HCT116 (cell line): ENCODE data around the gene PCDHA7. TPM values are rescaled to one million over a fixed set of nuclear protein-coding genes. Genes with fewer than 3 reads are reported as not detected.

Experiments used
- ATAC-seq: fragments of 200-7000 bp; cut with Tn5 transposase; 2 replicates; pipeline ENCODE4 v1.9.1; 2020; ENCODE audit warnings: mild to moderate bottlenecking, moderate library complexity
- BruUV-seq: library from RNA; stranded (reverse); fragments of 400-500 nt; replicated peaks from 2 replicates; lab custom pipeline; 2021; lab: Mats Ljungman, UMichigan
- CTCF ChIA-PET: fragments of 300-600 bp; sonication (Branson Sonifier 250); formaldehyde crosslinking; loops from one replicate; lab custom pipeline; 2021; ENCODE audit warnings: antibody characterized with exemption; lab: Charles Lee
- POLR2A ChIA-PET: fragments of 300-600, 350-600 bp; sonication (Branson Sonifier 250); formaldehyde crosslinking; loops from one replicate; lab custom pipeline; 2021; ENCODE audit warnings: antibody characterized with exemption; lab: Charles Lee
- RAD21 ChIA-PET, 2 experiments: fragments of 300-600 bp; sonication (Branson Sonifier 250); formaldehyde crosslinking; loops; one replicate each; lab custom pipeline; 2023; ENCODE audit warnings: low total read pairs in 2 of 2; ENCODE audit not compliant: uncharacterized antibody in 2 of 2, unreplicated experiment in 2 of 2, low non-redundant PET in 1 of 2; lab: Charles Lee
- DNase-seq: peaks from one replicate; pipeline ENCODE4 v3.0.0-alpha.2; 2010; ENCODE audit warnings: low read depth, low spot score
- H2AFZ ChIP-seq: fragments of 200-600 bp; shearing (Covaris generic), sonication (generic); 2 replicates; pipeline ENCODE4 v1.6.1; 2017; ENCODE audit warnings: low read depth, mixed run types, mixed read lengths, antibody characterized with exemption, low read length; ENCODE audit not compliant: poor library complexity, severe bottlenecking
- H3K27ac ChIP-seq: 2 replicates; pipeline ENCODE4 v1.5.1; 2012; ENCODE audit warnings: low read depth, low read length
- H3K27me3 ChIP-seq: fragments of 200-600 bp; sonication (generic); 2 replicates; pipeline ENCODE4 v1.6.1; 2016; ENCODE audit warnings: mixed run types, low read length, mixed read lengths; ENCODE audit not compliant: insufficient read depth
- H3K36me3 ChIP-seq, 2 experiments: fragments of 200-500 bp in 1 of 2; fragments of 200-600 bp in 1 of 2; sonication (Bioruptor generic) in 1 of 2; sonication (generic) in 1 of 2; 2 replicates each; pipeline versions ENCODE4 v1.5.1 to v1.6.1; 2014 to 2016; ENCODE audit warnings: low read length in 2 of 2, inconsistent platforms in 1 of 2, mixed read lengths in 1 of 2, mixed run types in 1 of 2; ENCODE audit not compliant: insufficient read depth in 2 of 2, control insufficient read depth in 1 of 2
- H3K4me1 ChIP-seq, 2 experiments: fragments of 200-600 bp in 1 of 2; sonication (generic) in 1 of 2; 2 replicates each; pipeline versions ENCODE4 v1.5.1 to v1.6.1; 2012 to 2017; ENCODE audit warnings: low read length in 2 of 2, inconsistent platforms in 1 of 2, mild to moderate bottlenecking in 1 of 2, mixed read lengths in 1 of 2, mixed run types in 1 of 2, moderate library complexity in 1 of 2; ENCODE audit not compliant: insufficient read depth in 2 of 2, control insufficient read depth in 1 of 2
- H3K4me2 ChIP-seq: fragments of 200-600 bp; sonication (generic); 2 replicates; pipeline ENCODE4 v1.6.1; 2017; ENCODE audit warnings: mixed run types, low read length, mixed read lengths
- H3K4me3 ChIP-seq, 2 experiments: fragments of 200-600 bp in 1 of 2; sonication (generic) in 1 of 2; replicated peaks in 1 of 2; 2 replicates each; pipeline ENCODE4 v1.5.1; 2011 to 2016; ENCODE audit warnings: low read length in 2 of 2, control low read depth in 1 of 2, low read depth in 1 of 2, mild to moderate bottlenecking in 1 of 2, mixed read lengths in 1 of 2, mixed run types in 1 of 2
- H3K79me2 ChIP-seq: fragments of 200-600 bp; sonication (generic); 2 replicates; pipeline ENCODE4 v1.6.1; 2017; ENCODE audit warnings: mild to moderate bottlenecking, mixed run types, low read length, moderate library complexity, mixed read lengths; ENCODE audit not compliant: insufficient read depth
- H3K9ac ChIP-seq: fragments of 200-600 bp; sonication (generic); 2 replicates; pipeline ENCODE4 v1.6.1; 2016; ENCODE audit warnings: low read length, mixed read lengths
- H3K9me2 ChIP-seq: fragments of 200-600 bp; sonication (generic), shearing (Covaris generic); 2 replicates; pipeline ENCODE4 v1.6.1; 2017; ENCODE audit warnings: mixed run types, mild to moderate bottlenecking, moderate library complexity; ENCODE audit not compliant: insufficient read depth
- H3K9me3 ChIP-seq, 2 experiments: fragments of 200-500 bp in 1 of 2; fragments of 200-600 bp in 1 of 2; sonication (Bioruptor generic) in 1 of 2; sonication (generic) in 1 of 2; 2 replicates each; pipeline ENCODE4 v1.6.1; 2014 to 2017; ENCODE audit warnings: low read length in 2 of 2, mixed read lengths in 2 of 2, inconsistent platforms in 1 of 2, low read depth in 1 of 2, mild to moderate bottlenecking in 1 of 2, mixed run types in 1 of 2, moderate library complexity in 1 of 2; ENCODE audit not compliant: control insufficient read depth in 1 of 2, insufficient read depth in 1 of 2
- H4K20me1 ChIP-seq: fragments of 200-600 bp; sonication (generic), shearing (Covaris generic); 2 replicates; pipeline ENCODE4 v1.6.1; 2017; ENCODE audit warnings: mixed run types, mild to moderate bottlenecking, moderate library complexity; ENCODE audit not compliant: insufficient read depth
- CEBPB ChIP-seq: IDR thresholded peaks from 2 replicates; pipeline ENCODE4 v1.6.1; 2012; ENCODE audit warnings: low read depth
- EGR1 ChIP-seq: IDR thresholded peaks from 2 replicates; pipeline ENCODE4 v1.6.1; 2012; ENCODE audit warnings: low read depth
- ELF1 ChIP-seq: IDR thresholded peaks from 2 replicates; pipeline ENCODE4 v1.6.1; 2012; ENCODE audit warnings: low read depth, borderline replicate concordance
- POLR2A ChIP-seq: IDR thresholded peaks from 2 replicates; pipeline ENCODE4 v1.7.0; 2011; ENCODE audit warnings: borderline replicate concordance; ENCODE audit not compliant: insufficient read depth, insufficient read length; ENCODE audit errors: extremely low read depth
- RAD21 ChIP-seq: IDR thresholded peaks from 2 replicates; pipeline ENCODE4 v1.6.1; 2012; ENCODE audit warnings: low read depth, mild to moderate bottlenecking
- SIN3A ChIP-seq: IDR thresholded peaks from 2 replicates; pipeline ENCODE4 v1.6.1; 2012; ENCODE audit warnings: low read depth
- TCF7L2 ChIP-seq: IDR thresholded peaks from 2 replicates; pipeline ENCODE4 v1.7.0; 2011; ENCODE audit warnings: borderline replicate concordance, inconsistent platforms; ENCODE audit not compliant: insufficient read depth, insufficient read length; ENCODE audit errors: extremely low read depth
- YY1 ChIP-seq: IDR thresholded peaks from 2 replicates; pipeline ENCODE4 v1.6.1; 2011; ENCODE audit warnings: low read length, low read depth, moderate library complexity, mild to moderate bottlenecking; ENCODE audit not compliant: insufficient replicate concordance; ENCODE audit errors: extremely low read depth
- ZNF274 ChIP-seq: fragments of 200-500 bp; sonication (Bioruptor generic); IDR thresholded peaks from 2 replicates; pipeline ENCODE4 v1.6.1; 2014; ENCODE audit warnings: mild to moderate bottlenecking, low read depth, low read length, inconsistent platforms
- intact Hi-C: fragments of 100-400 bp; cut with micrococcal nuclease; formaldehyde crosslinking; loops from 2 replicates; pipeline ENCODE4 v1.10.0; 2022
- total RNA-seq: library from RNA; stranded (reverse); gene quantifications from one replicate; pipeline ENCODE4 v1.2.1, GENCODE V29; 2021; ENCODE audit not compliant: unreplicated experiment
- TF ChIP-seq, protein P1 (sequence below), 3 experiments: fragments of 200-600 bp in 1 of 3; sonication (generic) in 1 of 3; IDR thresholded peaks in 2 of 3; conservative IDR thresholded peaks in 1 of 3; 2 replicates each; pipeline ENCODE4 v1.5.1; 2012 to 2017; ENCODE audit warnings: low read depth in 2 of 3, low read length in 2 of 3, antibody characterized with exemption in 1 of 3, borderline replicate concordance in 1 of 3, control low read depth in 1 of 3, mild to moderate bottlenecking in 1 of 3, mixed read lengths in 1 of 3, mixed run types in 1 of 3, moderate library complexity in 1 of 3; ENCODE audit not compliant: insufficient read depth in 1 of 3
- TF ChIP-seq, protein P2 (sequence below): IDR thresholded peaks from 2 replicates; pipeline ENCODE4 v1.6.1; 2011; ENCODE audit warnings: mild to moderate bottlenecking, low read length, moderate library complexity; ENCODE audit not compliant: insufficient replicate concordance; ENCODE audit errors: extremely low read depth
- TF ChIP-seq, protein P3 (sequence below): IDR thresholded peaks from 2 replicates; pipeline ENCODE4 v1.6.1; 2012

Gene PCDHA7
- total RNA-seq, 1 experiment from 2014 or later, result not detected

DNA sequence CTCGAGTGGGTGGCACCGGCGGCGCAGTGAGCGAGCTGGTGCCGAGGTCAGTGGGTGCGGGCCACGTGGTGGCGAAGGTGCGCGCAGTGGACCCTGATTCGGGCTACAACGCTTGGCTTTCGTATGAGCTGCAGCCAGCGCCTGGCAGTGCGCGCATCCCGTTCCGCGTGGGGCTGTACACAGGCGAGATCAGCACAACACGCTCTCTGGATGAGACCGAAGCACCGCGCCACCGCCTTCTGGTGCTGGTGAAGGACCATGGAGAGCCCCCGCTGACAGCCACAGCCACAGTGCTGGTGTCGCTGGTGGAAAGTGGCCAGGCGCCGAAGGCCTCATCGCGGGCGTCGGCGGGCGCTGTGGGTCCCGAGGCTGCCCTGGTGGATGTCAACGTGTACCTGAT is 10.6 kb upstream of the PCDHA7 start:
- no peak overlapping the region for H3K9ac ChIP-seq
- H3K4me3 ChIP-seq, result no peak overlapping the region
- no peaks in the 10 kb centered on the region for H3K9me3 ChIP-seq
- RAD21 ChIA-PET, result no interaction called here
- H3K27ac ChIP-seq, result no peak overlapping the region
- H2AFZ ChIP-seq, result no peak overlapping the region
- H3K9me2 ChIP-seq, result no peaks in the 10 kb centered on the region; the same call in 1 of the 2 replicates
- POLR2A ChIA-PET, result no interaction called here
- no peaks in the 10 kb centered on the region for H3K27me3 ChIP-seq
- ATAC-seq, result no peak
- H3K4me1 ChIP-seq, result no peaks in the 10 kb centered on the region
- no peaks in the 10 kb centered on the region for H3K79me2 ChIP-seq
- H3K36me3 ChIP-seq, result no peaks in the 10 kb centered on the region; a peak in 1 of 4 replicates
- no peak overlapping the region for H3K4me2 ChIP-seq
- CTCF ChIA-PET, result no interaction called here
- intact Hi-C loops, result no loop called here
- TF ChIP-seq RAD21 (no peak), CEBPB (no peak), POLR2A (no peak), SIN3A (no peak), TCF7L2 (no peak), EGR1 (no peak), ZNF274 (no peak), ELF1 (no peak), YY1 (no peak)
- TF ChIP-seq, protein P1, sequence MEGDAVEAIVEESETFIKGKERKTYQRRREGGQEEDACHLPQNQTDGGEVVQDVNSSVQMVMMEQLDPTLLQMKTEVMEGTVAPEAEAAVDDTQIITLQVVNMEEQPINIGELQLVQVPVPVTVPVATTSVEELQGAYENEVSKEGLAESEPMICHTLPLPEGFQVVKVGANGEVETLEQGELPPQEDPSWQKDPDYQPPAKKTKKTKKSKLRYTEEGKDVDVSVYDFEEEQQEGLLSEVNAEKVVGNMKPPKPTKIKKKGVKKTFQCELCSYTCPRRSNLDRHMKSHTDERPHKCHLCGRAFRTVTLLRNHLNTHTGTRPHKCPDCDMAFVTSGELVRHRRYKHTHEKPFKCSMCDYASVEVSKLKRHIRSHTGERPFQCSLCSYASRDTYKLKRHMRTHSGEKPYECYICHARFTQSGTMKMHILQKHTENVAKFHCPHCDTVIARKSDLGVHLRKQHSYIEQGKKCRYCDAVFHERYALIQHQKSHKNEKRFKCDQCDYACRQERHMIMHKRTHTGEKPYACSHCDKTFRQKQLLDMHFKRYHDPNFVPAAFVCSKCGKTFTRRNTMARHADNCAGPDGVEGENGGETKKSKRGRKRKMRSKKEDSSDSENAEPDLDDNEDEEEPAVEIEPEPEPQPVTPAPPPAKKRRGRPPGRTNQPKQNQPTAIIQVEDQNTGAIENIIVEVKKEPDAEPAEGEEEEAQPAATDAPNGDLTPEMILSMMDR (IDR thresholded peaks at IDR 0.05 in 2 of 3, conservative IDR thresholded peaks at IDR 0.05 in 1 of 3; ENCODE audit: borderline replicate concordance in 1 of 3, insufficient read depth in 1 of 3, low read depth in 2 of 3, low read length in 2 of 3), result no peak
- TF ChIP-seq, protein P2, sequence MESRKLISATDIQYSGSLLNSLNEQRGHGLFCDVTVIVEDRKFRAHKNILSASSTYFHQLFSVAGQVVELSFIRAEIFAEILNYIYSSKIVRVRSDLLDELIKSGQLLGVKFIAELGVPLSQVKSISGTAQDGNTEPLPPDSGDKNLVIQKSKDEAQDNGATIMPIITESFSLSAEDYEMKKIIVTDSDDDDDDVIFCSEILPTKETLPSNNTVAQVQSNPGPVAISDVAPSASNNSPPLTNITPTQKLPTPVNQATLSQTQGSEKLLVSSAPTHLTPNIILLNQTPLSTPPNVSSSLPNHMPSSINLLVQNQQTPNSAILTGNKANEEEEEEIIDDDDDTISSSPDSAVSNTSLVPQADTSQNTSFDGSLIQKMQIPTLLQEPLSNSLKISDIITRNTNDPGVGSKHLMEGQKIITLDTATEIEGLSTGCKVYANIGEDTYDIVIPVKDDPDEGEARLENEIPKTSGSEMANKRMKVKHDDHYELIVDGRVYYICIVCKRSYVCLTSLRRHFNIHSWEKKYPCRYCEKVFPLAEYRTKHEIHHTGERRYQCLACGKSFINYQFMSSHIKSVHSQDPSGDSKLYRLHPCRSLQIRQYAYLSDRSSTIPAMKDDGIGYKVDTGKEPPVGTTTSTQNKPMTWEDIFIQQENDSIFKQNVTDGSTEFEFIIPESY, result no peak
- TF ChIP-seq, protein P3, sequence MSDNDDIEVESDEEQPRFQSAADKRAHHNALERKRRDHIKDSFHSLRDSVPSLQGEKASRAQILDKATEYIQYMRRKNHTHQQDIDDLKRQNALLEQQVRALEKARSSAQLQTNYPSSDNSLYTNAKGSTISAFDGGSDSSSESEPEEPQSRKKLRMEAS, result no peak
- H4K20me1 ChIP-seq, result no peaks in the 10 kb centered on the region
- BruUV-seq, result no TSS peak
- DNase-seq, result no peak
